ENCODE results near the gene RAB11FIP3. TPM values are rescaled to one million over a fixed set of nuclear protein-coding genes. Genes with fewer than 3 reads are reported as not detected.

The RAB11FIP3 gene
- total RNA-seq, 1 donor from 2014 or later, result 10.5 TPM

- DNase-seq (ENCODE audit: low read depth) (no peak), FAIRE-seq (no peak)
- Histone ChIP-seq H3K27me3 (ENCODE audit: control insufficient read depth, insufficient read depth, low read length) (no peaks in the 10 kb centered on the region), H3K36me3 (ENCODE audit: control insufficient read depth, insufficient read depth, low read length) (peaks cover 1% of the 10 kb centered on the region), H3K4me3 (ENCODE audit: low read depth, low read length) (peak overlapping the region; percentile 72)
- no peak for TF ChIP-seq CTCF (IDR thresholded peaks at IDR 0.05; ENCODE audit: insufficient read depth, low read length, severe bottlenecking)
Measured at GRCh38 chr16:426115-426905, 861 bp downstream of the RAB11FIP3 start.

DNA sequence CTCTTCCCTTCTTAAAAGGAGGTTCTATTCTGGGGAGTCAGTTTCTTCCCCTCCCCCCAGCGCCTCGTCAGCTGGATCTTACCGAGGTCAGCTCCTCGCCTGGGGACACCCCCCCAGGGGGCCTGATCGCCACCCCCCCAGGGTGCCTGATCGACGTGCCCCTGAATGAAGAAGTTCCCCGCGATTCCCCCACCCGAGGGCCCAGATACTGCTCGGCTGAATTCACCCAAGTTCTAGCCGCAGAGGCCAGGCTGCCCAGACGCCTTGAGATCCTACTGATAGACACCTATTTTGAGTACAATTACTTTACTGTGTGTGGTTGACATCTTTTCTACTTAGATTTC, 1.4 kb downstream of the RAB11FIP3 start:
- FAIRE-seq (no peak), DNase-seq (ENCODE audit: low read depth) (no peak)
- Histone ChIP-seq H3K36me3 (ENCODE audit: control insufficient read depth, insufficient read depth, low read length) (peaks cover 1% of the 10 kb centered on the region), H3K4me3 (ENCODE audit: low read depth, low read length) (peak overlapping the region; percentile 72), H3K27me3 (ENCODE audit: control insufficient read depth, insufficient read depth, low read length) (no peaks in the 10 kb centered on the region)
- no peak for TF ChIP-seq CTCF (IDR thresholded peaks at IDR 0.05; ENCODE audit: insufficient read depth, low read length, severe bottlenecking)

DNA sequence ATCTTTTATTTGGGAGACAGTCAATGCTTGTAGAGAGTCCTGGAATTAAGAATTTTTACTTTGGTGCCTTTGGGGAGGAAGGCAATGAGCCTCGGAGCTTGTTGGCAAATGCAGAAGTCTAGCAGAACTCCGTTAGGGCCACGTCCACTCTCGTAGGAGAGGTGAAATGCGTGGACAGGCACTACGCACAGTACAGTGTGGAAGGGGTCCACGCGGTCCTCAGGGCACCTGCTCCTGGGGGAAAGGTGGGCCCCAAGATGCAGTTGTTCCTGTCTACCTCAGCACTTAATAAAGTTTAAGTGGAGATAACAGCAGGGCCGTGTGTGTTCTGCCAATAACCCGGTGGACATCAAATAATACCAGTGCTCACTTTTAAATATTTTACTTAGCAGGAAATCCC, 1.8 kb downstream of the RAB11FIP3 start:
- H3K36me3 ChIP-seq (ENCODE audit: control insufficient read depth, insufficient read depth, low read length), result peaks cover 1% of the 10 kb centered on the region
- H3K27me3 ChIP-seq (ENCODE audit: control insufficient read depth, insufficient read depth, low read length), result no peaks in the 10 kb centered on the region
- no peak for TF ChIP-seq CTCF (IDR thresholded peaks at IDR 0.05; ENCODE audit: insufficient read depth, low read length, severe bottlenecking)
- DNase-seq (ENCODE audit: low read depth), result no peak
- FAIRE-seq, result no peak
- peak overlapping the region; percentile 72 for H3K4me3 ChIP-seq (ENCODE audit: low read depth, low read length)

- no peak for TF ChIP-seq CTCF (IDR thresholded peaks at IDR 0.05; ENCODE audit: insufficient read depth, low read length, severe bottlenecking)
- Histone ChIP-seq H3K27me3 (ENCODE audit: control insufficient read depth, insufficient read depth, low read length) (no peaks in the 10 kb centered on the region), H3K4me3 (ENCODE audit: low read depth, low read length) (no peak overlapping the region), H3K36me3 (ENCODE audit: control insufficient read depth, insufficient read depth, low read length) (peaks cover 1% of the 10 kb centered on the region)
- FAIRE-seq (no peak), DNase-seq (ENCODE audit: low read depth) (no peak)
Measured at GRCh38 chr16:430904-431303, 5.5 kb downstream of the RAB11FIP3 start.

GRCh38 chr16:440627-441026, 15.2 kb downstream of the RAB11FIP3 start:
- DNase-seq (ENCODE audit: low read depth), result no peak
- peak; percentile 83 for FAIRE-seq
- Histone ChIP-seq H3K27me3 (ENCODE audit: control insufficient read depth, insufficient read depth, low read length) (no peaks in the 10 kb centered on the region), H3K36me3 (ENCODE audit: control insufficient read depth, insufficient read depth, low read length) (peaks cover 4% of the 10 kb centered on the region), H3K4me3 (ENCODE audit: low read depth, low read length) (no peak overlapping the region)
- no peak for TF ChIP-seq CTCF (IDR thresholded peaks at IDR 0.05; ENCODE audit: insufficient read depth, low read length, severe bottlenecking)

DNA sequence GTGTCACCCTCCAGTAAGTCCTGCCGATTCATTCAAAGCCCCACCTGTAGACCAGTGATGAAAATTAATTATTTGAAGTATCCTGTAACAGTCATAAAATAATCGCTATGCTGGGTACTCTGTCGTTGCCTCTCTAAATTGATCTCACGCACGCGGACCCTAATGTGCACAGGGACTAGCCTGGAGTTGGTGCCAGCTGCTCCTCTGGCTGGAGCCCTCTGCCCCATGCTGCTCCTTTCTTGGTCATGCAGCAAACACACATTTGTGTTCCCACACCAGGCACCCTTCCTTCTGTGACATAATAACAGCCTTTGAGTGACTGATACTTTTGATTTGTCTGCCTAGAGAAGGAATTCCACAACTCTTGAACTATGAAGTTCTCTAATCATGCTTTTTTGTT, 16.0 kb downstream of the RAB11FIP3 start:
- H3K4me3 ChIP-seq (ENCODE audit: low read depth, low read length), result no peak overlapping the region
- DNase-seq (ENCODE audit: low read depth) (no peak), FAIRE-seq (no peak)
- H3K27me3 ChIP-seq (ENCODE audit: control insufficient read depth, insufficient read depth, low read length), result no peaks in the 10 kb centered on the region
- no peak for TF ChIP-seq CTCF (IDR thresholded peaks at IDR 0.05; ENCODE audit: insufficient read depth, low read length, severe bottlenecking)
- peaks cover 4% of the 10 kb centered on the region for H3K36me3 ChIP-seq (ENCODE audit: control insufficient read depth, insufficient read depth, low read length)
